ENCODE data around the gene OVCA2.

OVCA2 gene

DNA sequence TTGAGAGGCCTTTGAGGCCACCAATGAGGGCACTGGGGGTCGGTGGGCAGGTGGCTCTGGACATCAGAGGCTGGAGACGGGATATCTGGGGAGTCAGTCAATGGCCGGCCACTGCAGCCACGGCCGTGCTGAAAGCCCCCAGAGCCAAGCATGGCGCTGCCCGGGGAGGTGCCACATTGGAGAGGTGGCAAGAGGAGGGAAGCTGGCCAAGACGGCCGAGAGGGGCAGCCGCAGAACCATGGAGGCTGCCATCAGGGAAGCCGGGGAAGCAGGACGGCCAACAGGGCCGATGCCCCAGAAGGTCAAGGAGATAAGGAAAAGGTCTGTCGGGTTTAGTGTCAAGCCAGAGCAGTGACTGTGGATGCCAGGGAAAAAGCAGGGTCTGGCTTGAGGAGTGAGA is 26.5 kb upstream of the OVCA2 start:
- no peak for DNase-seq

DNA sequence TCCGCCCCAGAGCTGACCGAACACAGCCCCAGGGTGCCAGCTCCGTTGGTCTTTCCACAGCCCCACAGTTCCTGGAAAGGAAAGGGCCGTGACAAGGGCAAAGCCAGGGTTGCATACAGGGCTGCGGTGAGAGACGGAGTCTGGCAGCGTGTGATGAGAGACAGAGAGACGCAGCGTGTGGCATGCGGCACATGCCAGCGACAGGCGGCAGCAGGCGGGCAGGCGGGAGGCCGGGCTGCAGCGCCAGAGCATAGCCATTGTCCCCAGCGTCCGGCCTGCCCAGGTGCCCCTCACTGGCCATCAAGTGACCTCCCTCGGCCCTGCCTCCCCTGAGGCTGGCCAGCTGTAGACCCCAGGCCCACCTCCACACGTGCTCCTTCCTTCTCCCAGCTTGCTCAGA is 25.3 kb upstream of the OVCA2 start:
- DNase-seq = no peak

DNA sequence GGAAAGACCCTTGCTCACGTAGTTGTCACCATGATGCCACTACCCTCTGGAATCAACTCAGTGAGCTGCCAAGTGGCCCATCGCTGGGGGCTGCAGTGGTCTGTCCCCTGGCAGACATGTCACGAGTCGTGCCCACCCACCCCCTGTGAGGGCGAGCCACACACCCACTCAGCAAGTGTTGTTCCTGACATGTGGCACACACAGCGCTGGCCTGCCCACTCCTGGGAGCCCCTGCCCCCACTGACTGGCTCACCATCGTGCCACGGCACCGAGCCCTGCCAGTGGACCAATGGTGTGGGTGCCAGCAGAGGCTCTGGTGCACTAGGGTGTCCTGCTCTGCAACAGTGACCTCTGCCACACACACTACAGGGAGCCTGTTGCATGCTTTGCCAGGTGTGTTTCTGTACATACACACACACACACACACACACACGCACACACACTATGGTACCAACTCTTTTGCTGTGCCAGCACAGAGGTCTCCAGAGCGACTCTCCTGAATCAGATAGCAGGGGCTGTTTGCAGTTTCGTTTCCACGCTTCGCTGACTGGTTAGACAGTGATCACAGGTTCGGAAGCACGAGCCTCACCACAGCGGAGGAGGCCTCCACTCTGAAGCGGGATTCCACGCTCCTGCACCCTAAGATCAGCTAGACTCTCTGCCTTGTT is 24.4 kb upstream of the OVCA2 start:
- no peak for DNase-seq

DNA sequence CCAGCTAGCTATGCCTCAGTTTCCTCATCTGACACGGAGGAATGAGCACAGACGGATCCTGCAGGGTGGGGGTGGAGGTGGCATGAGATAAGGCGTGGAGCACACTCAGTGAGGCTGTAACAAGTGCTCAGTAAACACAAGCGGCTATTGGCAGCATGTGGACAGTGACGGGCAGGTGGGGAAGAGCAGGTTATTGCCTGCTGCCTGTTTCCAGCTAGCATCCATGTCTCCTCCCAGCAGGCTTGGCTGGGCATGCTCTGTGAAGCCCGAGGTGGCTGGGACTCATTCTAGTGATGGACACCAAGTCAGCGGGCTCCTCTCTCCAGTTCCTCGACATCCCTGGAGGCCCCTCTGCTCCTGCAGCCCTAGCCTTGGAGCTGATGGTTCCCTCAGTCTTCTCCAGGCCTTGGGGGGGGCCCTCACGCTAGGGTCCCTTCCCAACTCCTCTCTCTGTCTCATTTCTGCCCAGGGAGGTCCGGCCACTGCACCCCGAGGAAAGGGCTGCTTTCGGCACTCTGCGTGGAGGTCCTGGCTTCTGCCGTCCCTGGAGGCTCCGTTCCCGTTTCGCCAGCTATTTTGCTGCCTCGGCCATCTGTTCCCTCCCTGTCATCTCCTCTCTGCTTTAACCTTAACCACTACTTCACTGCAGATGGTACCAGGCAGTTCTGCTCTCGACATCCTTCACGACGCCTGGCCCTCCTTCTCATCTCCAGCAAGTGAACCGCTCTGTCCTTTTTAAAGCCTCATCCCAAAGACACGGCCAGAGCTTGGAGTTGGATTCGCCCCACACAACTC is 22.9 kb upstream of the OVCA2 start:
- no peak for DNase-seq

DNA sequence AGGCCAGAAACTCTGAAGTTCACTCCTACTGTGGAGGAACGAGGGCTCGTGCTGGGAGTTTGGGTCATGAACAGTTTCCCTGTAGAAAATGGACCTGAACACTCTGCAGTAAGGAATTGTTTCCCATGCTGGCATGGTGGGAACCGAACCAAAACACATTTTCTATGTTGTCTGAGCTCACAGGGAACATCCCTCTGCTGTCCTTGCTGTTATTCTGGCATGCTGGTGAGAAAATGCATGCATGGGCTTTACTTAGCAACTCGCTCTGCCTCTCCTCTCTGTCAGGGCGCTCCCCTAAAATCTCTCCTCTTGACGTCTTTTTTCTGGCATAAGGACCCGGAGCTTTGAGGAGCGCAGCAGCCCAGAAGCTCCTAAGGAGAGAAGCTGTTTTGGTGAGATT is 22.1 kb upstream of the OVCA2 start:
- no peak for DNase-seq

DNA sequence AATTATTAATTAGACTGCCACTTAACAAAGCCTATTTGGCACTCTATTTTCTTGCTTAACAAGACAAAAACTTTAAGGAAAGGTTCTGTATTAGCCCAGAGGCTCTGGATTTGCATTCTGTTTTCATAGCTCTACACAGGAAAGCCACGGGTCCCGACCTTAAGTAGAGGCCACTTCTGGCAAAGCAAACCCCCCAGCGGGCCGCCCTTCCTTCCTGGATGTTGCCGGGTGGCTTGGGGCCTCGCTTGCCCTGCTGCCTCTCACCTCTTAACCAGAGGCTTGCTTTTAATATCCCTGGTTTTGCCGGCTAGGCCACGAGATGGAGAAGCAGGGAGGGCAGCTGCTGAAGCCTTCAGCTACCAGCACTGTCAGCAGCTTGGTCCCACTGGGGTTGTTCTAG is 21.1 kb upstream of the OVCA2 start:
- DNase-seq = no peak

DNA sequence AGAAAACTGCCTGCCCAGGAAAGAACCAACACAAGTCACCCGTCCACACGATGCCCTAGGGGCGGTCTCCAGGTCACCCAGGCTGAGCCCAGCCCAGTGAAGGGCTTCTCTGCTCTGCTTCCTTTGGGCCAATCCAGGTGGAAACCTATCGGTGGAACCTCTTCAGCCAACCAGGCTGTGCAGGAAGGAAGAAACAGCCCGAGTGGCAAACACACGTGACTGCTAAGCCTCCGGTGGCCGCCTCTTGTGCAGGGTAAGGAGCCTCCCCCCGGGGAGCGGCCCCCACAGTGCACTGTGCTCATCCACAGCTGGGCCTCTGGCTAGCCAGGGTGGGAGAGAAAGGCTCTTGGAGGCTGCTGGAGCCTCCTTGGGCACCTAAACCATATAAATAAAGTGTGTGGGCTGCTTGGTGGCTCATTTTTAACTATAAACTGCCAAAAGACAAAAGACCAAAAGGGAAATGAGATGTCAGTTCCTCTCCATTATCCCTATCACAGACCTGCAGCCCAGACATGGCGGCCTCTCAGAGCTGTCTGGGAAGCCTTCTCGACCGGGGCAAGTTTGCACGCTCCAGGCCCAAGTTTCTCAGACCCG is 19.1 kb upstream of the OVCA2 start:
- no peak for DNase-seq

DNA sequence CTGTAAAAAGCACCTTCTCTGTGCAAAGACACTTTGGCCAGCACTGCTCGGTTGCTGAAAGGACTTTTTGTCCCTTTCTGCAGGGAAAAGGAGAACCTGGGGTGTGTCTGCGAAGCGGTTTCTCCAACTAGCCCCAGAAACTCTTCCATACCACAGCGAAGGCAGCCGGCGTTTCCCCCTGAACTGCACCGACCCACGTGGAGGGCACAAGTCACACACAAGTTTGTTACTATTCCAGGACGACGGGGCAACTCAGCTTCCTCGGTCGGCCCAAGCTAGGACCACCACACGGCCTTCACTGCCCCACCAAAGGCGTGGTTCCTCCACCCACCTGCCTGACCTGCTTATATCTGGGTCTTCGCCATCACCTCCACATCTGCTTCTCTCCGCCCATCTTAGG is 18.6 kb upstream of the OVCA2 start:
- no peak for DNase-seq

DNA sequence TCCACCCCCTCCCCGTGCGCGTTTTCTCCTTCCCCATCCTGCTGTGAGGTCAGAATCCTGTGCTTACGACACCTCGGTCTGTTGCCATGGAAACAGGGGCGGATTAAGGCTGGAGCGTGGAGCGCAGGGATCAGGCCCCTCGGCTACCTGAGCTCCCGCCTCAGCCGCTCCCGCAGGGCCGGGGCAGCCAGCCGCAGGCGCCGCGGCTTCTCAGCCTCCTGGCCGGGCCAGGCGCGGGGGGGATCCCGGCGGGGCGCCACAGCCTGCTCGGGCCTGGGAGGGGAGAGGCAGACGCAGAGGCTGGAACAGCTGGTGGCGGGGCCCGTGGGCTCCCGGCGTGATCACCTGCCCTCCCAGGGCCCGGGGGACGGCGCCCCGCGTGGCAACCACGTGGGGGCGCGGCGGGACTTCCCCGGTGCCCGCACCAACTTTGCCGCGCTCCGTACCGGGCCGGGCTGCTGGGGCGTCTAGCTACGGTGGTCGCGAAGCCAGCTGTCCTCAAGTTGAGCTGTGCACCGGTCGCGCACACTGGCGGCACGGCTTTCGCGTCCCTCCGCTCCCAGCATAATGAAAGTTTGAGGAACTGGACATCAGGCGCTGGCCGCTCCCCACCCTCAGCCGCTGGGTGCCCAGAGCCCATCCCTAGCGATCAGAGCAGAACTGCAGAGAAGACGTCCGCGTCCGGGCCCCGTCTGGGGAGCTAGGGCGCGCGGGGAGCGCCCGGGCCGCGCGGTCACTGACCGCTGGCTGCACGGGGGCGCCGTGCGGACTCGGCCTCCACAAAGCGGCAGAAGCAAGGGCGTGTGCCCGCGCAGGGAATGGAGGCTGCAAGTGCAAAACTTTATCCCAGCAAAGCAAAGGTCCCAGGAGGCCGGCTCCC is 17.9 kb upstream of the OVCA2 start:
- DNase-seq = peak; percentile 30 to 50

DNA sequence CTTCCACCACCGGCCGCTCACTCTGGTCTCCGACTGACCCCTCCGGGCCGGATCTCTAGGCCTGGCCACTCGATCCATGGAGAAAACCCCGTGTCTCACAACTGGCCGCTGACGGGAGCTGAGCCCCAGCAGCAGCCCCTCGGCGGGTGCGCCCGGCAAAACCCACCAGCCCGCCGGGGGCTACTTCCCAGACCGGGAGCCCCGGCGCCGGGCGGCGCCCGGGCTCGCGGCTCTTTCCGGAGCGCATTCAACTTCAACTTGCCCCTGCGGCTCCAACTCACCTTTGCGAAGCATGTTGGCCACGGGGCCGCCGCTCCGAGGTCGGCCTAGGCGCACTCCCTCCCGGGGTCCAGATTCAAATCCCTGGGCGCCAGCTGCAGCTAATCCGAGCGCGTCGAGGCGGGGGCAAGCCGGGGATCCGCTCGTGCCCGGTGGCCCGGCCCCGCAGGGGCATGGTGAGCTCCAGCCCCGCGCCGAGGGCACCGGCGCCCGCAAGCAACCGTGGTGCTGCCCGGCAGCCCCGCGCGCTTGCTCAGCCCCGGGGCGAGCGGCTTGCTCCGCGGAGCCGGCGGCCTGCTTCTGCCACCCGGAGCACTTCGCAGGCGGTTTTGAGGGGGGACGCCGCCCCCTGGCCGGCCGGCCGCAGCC is 17.1 kb upstream of the OVCA2 start:
- no peak for DNase-seq

DNA sequence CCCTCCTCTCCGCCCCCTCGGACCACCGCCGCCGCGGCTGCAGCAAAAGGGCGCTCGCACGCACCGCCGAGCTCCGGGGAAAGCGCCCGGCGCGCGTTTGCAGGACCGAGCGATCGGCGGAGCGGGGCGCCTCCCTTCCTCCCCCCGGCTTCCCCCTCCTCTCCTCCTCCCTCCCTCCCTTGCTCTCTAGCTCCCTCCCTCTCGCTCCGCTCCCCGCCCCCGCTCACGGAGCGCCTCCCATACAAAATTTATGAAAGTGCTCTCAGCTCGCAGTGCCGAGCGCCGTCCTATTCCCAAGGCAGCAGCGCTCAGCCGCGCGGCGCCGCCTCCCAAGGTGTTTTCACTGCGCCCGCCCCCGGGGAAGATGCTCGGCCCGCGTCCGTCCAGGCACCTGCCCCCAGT is 16.6 kb upstream of the OVCA2 start, which contains the start of gene RTN4RL1:
Gene RTN4RL1 (minus strand): TSS at position 115 of the 402 bp plus-strand sequence. CDS start 469 bp downstream, outside the sequence.
- DNase-seq = peak; percentile 68 to 81

DNA sequence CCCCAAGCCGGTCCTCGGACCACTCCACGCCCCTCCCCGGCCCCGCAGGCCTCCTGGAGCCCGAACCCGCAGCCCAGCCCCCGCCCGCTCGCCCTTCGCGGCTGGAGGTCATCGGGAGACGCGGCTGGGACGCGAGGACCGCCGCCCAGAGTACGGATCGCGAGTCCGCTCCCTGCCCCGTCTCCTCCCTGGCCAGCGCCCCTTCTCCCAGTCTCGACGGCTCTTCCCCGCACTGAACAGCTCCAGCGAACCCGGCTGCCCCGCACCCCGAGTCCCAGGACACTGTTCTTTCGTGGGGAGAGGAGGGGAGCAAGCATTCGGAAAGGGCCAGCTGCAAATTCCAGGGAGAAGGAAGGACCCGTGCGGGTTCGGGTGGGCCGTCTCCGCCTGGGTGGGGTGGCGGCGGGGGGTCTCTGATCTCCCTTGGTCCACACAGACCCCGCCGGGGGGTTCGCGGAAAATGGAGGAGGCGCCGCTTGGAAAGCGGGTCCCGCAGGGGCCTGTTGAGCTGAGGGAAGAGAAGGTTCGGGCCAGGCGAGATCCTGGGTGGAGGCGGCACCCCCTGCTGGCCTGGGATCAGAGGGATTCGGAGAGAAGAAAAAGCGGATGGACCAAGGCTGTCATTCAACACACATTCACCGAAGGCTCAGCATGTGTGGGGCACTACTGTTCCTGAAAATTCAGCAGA is 16.1 kb upstream of the OVCA2 start:
- peak in 1 of 2 experiments; percentile 18 for DNase-seq

DNA sequence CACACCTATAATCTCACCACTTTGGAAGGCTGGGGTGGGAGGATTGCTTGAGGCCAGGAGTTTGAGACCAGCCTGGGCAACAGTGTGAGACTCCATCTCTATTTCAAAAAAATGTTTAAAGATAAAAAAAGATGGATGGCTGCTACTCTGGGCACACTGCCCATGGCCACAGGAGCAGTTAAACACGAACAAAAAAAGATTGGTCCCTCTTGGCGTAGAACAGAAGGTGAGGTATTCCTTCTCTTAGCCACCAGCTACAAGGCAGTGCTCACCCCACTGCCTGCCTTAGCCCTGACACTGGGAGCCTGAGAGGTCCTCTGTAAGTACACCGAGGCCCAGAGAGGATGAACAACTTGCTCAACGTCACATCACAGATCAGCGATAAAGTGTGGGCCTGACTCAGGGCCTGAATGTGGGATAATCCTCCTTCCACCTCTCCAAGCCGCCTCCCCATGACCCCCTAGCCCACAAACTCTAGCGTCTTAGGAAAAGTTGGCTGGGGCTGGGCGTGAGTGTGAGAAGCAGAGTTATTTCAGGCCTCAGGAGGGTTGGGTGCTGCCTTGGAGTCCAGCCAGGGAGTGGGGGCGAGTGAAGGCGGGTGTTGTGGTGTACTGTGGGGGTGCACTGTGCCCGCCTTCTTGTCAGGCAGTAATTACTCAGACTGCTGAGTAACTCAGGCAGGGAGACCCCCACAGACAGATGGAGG is 14.1 kb upstream of the OVCA2 start:
- no peak for DNase-seq

DNA sequence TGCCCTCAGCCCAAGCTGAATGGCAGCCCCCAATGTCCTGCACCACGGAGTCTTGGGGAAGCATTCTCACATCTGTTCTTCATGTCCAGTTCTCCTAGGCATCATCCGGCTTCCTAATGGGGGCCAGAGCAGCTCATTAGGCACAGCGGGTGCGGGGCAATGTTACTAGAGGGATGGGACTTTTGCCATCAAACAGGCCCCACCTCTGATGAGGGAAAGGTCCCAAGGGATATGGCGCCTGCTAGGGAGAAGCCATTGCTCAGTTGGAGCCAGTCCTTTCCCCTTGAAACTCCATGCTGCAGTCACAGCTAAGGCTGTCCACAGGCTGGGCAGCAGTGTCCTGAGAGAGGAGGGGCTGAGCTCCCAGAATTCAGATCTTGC is 13.6 kb upstream of the OVCA2 start:
- no peak for DNase-seq

DNA sequence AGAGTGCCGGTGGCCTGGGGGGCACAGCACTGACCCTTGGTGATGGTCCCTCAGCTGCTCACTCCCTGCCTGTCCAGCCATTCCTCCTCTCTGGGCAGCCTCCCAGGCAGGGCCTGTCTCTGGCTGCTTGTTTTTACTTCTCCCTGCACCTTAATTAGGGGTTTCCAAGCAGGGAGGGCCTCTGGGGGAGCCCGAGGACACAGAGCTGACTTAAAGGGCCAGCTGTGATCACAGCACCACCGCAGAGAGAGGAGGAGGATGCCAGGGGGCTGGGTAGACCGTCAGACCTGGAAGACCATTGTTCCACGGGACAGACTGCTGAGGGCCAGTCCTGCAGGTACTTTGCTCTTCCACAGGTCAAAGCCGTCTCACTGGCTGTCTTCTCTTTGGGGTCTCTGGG is 13.1 kb upstream of the OVCA2 start:
- DNase-seq = no peak

DNA sequence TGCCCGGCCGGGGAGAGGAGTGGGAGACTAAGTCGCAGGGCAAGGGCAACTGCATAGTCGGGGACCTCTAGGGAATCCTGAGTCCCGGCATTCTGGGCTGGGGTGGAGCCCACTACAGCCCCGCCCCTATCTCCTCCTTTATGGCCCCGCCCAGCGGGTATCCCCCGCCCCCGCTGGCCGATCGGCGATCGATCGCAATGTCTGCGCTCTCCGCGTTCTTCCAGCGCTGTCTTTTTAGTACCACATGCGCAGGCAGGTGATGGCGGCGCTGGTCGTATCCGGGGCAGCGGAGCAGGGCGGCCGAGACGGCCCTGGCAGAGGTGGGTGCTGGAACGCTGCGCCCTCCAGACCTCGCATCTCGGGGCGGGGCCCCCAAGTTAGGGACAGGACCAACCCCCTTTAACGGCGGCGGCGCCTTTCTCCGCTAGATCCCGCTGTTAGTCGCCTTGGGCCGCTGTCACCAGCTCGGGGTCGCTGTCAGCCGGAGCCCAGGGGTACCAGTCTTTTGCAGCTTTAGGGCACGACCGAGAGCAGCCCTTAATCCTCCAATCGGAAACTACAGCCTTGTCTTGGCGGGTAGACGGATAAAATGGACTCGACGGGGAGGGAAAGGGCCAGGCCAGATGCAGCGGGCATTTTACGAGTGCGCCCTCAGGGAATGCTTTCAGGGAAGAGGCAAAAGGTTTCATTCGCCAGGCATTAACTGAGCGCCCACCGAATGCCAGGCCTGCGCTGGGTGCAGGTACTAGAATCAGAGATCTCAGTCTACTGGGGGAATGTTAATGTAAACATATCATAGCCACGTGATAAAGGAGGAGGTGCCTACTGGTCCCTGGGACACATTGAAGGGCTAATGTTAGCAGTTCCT is 11.7 kb upstream of the OVCA2 start, which contains the start of gene DPH1:
Gene DPH1 (plus strand): TSS at position 243 of the 868 bp plus-strand sequence. CDS start 17 bp downstream, at position 260.
- DNase-seq = peak; percentile 83 to 86

DNA sequence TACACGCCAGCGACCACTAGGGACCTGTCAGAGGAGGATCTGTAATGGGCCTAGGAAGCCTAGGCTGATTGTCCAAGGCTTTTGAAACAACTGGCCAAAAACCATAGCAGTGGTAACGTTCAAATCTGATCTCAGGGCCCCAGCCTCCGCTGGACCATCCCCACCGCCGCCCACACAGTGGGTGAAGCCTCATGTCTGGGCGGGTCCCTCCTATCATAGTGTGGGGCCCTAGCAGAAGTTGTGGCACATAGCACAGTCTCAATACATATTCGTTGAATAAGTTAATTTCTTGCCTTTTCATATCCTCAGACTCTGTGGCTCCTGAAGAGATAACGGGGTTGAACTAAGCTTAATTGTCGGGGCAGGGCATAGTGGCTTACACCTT is 11.1 kb upstream of the OVCA2 start:
- peak; percentile 39 to 60 for DNase-seq

DNA sequence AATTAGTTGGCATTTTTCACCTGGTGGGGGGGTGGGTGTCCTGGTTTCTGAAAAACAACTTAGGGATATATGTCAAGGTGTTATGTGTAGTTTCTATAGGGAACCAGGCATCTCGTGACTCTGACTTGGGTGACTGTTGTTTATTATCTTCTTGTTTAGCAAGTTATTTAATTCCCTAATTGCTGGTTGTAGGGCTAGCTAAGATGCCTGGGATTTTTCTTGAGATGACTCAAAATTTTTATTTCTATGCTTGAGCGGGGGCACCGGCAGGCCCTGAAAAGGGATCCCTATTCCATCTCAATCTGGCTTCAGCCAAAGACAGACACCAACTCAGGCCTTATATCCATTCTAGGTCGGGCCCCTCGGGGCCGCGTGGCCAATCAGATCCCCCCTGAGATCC is 8.7 kb upstream of the OVCA2 start:
- no peak for DNase-seq

DNA sequence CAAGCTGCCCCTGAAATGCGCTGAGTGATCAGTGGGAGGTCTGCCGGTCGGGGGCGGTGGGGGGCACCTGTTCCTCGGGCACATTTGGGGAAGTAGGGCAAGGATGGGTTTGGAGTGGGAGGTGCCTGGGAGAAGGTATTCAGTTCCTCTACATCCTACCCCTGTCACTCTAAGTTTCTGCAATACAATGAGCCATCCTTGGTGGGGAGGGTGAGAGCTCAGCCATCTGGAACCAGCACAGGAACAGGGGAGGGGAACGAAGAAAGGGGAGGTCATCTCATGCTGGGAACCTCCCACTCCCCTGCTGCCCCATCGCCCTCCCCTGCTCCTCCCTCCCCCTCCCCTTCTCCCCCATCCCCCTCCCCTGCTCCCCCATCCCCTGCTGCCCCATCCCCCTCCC is 7.7 kb upstream of the OVCA2 start:
- no peak for DNase-seq
